Mammary epithelial cell (primary cell): ENCODE measurements around the gene CCL27.

Experiments
- EZH2 ChIP-seq: IDR thresholded peaks from 2 replicates; pipeline ENCODE4 v1.6.1; 2012; ENCODE audit warnings: low read length, inconsistent platforms, borderline replicate concordance
- TF ChIP-seq, protein P1 (sequence below), 2 donors: IDR thresholded peaks in 1 of 2; conservative IDR thresholded peaks in 1 of 2; 2 replicates each; pipeline ENCODE4 v1.5.1; 2011 to 2012; ENCODE audit warnings: inconsistent platforms in 2 of 2, low read length in 2 of 2, mild to moderate bottlenecking in 2 of 2, control low read depth in 1 of 2, low read depth in 1 of 2; ENCODE audit not compliant: insufficient read depth in 1 of 2; ENCODE audit errors: extremely low read depth in 1 of 2

- no peak for TF ChIP-seq EZH2
- TF ChIP-seq, protein P1, sequence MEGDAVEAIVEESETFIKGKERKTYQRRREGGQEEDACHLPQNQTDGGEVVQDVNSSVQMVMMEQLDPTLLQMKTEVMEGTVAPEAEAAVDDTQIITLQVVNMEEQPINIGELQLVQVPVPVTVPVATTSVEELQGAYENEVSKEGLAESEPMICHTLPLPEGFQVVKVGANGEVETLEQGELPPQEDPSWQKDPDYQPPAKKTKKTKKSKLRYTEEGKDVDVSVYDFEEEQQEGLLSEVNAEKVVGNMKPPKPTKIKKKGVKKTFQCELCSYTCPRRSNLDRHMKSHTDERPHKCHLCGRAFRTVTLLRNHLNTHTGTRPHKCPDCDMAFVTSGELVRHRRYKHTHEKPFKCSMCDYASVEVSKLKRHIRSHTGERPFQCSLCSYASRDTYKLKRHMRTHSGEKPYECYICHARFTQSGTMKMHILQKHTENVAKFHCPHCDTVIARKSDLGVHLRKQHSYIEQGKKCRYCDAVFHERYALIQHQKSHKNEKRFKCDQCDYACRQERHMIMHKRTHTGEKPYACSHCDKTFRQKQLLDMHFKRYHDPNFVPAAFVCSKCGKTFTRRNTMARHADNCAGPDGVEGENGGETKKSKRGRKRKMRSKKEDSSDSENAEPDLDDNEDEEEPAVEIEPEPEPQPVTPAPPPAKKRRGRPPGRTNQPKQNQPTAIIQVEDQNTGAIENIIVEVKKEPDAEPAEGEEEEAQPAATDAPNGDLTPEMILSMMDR (conservative IDR thresholded peaks at IDR 0.05 in 1 of 2, IDR thresholded peaks at IDR 0.05 in 1 of 2; ENCODE audit: extremely low read depth in 1 of 2, insufficient read depth in 1 of 2, low read depth in 1 of 2, low read length in 2 of 2), result peak; percentile 50 to 53
Observed at GRCh38 chr9:34675048-34675714, 12.7 kb upstream of the CCL27 start.
